Dendritic cell treated with granulocyte-macrophage colony-stimulating factor and Interleukin-4, amounts not matched to agents 40 ng/mL and 50 ng/mL, for 4 days (primary cell): ENCODE data around the gene CORO6.
"Not testable (repeated sequence)": the region's sequence is repeated elsewhere in the genome, so short reads cannot be mapped to it uniquely, and the experiment has no call there.

Source experiments
- H3K27ac Mint-ChIP-seq: one replicate; pipeline ENCODE4 v1.8.0; 2022; ENCODE audit warnings: mild to moderate bottlenecking, mixed read lengths
- H3K27me3 Mint-ChIP-seq: one replicate; pipeline ENCODE4 v1.8.0; 2022; ENCODE audit warnings: mild to moderate bottlenecking, mixed read lengths
- H3K36me3 Mint-ChIP-seq: one replicate; pipeline ENCODE4 v1.8.0; 2022; ENCODE audit warnings: low read depth, mixed read lengths
- H3K4me1 Mint-ChIP-seq: one replicate; pipeline ENCODE4 v1.8.0; 2022; ENCODE audit warnings: low read depth, mixed read lengths
- H3K4me3 Mint-ChIP-seq: one replicate; pipeline ENCODE4 v1.8.0; 2022; ENCODE audit warnings: mild to moderate bottlenecking, moderate library complexity, mixed read lengths
- H3K9me3 Mint-ChIP-seq: one replicate; pipeline ENCODE4 v1.8.0; 2022; ENCODE audit warnings: mixed read lengths
- intact Hi-C: fragments of 100-400 bp; cut with micrococcal nuclease; formaldehyde crosslinking; loops from one replicate; pipeline ENCODE4 v1.15.0; 2022

CORO6 gene

GRCh38 chr17:29622337-29623282, at the start of gene CORO6:
Gene CORO6 (minus strand): TSS chr17:29622912. CDS start chr17:29621421, 1,491 bp downstream.
- Mint-ChIP-seq H3K27me3 (peaks cover 64% of the 10 kb centered on the region), H3K9me3 (no peaks in the 10 kb centered on the region), H3K36me3 (peaks cover 22% of the 10 kb centered on the region), H3K4me1 (peaks cover 39% of the 10 kb centered on the region), H3K27ac (no peak within 1 kb of the TSS), H3K4me3 (peak within 1 kb of the TSS; percentile 72)
- intact Hi-C loops: no loop called here

GRCh38 chr17:29671661-29672060, 48.9 kb upstream of the CORO6 start:
- Mint-ChIP-seq H3K9me3 (no peaks in the 10 kb centered on the region), H3K27ac (no peak overlapping the region), H3K36me3 (peaks cover 92% of the 10 kb centered on the region), H3K4me1 (peaks cover 4% of the 10 kb centered on the region), H3K27me3 (no peaks in the 10 kb centered on the region), H3K4me3 (no peak overlapping the region)
- intact Hi-C loops: no loop called here

GRCh38 chr17:29669266-29669665, 46.6 kb upstream of the CORO6 start:
- Mint-ChIP-seq H3K4me3 (no peak overlapping the region), H3K9me3 (no peaks in the 10 kb centered on the region), H3K27me3 (no peaks in the 10 kb centered on the region), H3K27ac (no peak overlapping the region), H3K36me3 (peaks cover 78% of the 10 kb centered on the region), H3K4me1 (peaks cover 14% of the 10 kb centered on the region)
- intact Hi-C loops: no loop called here

- peaks cover 19% of the 10 kb centered on the region for H3K4me1 Mint-ChIP-seq
- no peak overlapping the region for H3K27ac Mint-ChIP-seq
- peaks cover 71% of the 10 kb centered on the region for H3K36me3 Mint-ChIP-seq
- intact Hi-C loops: no loop called here
- no peak overlapping the region for H3K4me3 Mint-ChIP-seq
- no peaks in the 10 kb centered on the region for H3K9me3 Mint-ChIP-seq
- no peaks in the 10 kb centered on the region for H3K27me3 Mint-ChIP-seq
Measured at GRCh38 chr17:29667969-29668368, 45.3 kb upstream of the CORO6 start.

GRCh38 chr17:29665481-29665810, 42.7 kb upstream of the CORO6 start:
- intact Hi-C loops: no loop called here
- no peak overlapping the region for H3K4me3 Mint-ChIP-seq
- no peaks in the 10 kb centered on the region for H3K9me3 Mint-ChIP-seq
- peak overlapping the region; percentile 78 for H3K27ac Mint-ChIP-seq
- no peaks in the 10 kb centered on the region for H3K27me3 Mint-ChIP-seq
- peaks cover 66% of the 10 kb centered on the region for H3K36me3 Mint-ChIP-seq
- H3K4me1 Mint-ChIP-seq: peaks cover 28% of the 10 kb centered on the region

GRCh38 chr17:29664743-29665480, 42.2 kb upstream of the CORO6 start:
- intact Hi-C loops: no loop called here
- Mint-ChIP-seq H3K27me3 (no peaks in the 10 kb centered on the region), H3K4me3 (no peak overlapping the region), H3K9me3 (no peaks in the 10 kb centered on the region), H3K36me3 (peaks cover 66% of the 10 kb centered on the region), H3K27ac (peak overlapping the region; percentile 78), H3K4me1 (peaks cover 28% of the 10 kb centered on the region)

- Mint-ChIP-seq H3K4me3 (no peak overlapping the region), H3K4me1 (peaks cover 28% of the 10 kb centered on the region), H3K27ac (no peak overlapping the region), H3K9me3 (no peaks in the 10 kb centered on the region), H3K27me3 (no peaks in the 10 kb centered on the region), H3K36me3 (peaks cover 64% of the 10 kb centered on the region)
- intact Hi-C loops: no loop called here
Measured at GRCh38 chr17:29663155-29663554, 40.4 kb upstream of the CORO6 start.

GRCh38 chr17:29661213-29661612, 38.5 kb upstream of the CORO6 start:
- Mint-ChIP-seq H3K36me3 (peaks cover 64% of the 10 kb centered on the region), H3K27me3 (no peaks in the 10 kb centered on the region), H3K9me3 (no peaks in the 10 kb centered on the region), H3K4me3 (no peak overlapping the region), H3K27ac (no peak overlapping the region), H3K4me1 (peaks cover 24% of the 10 kb centered on the region)
- intact Hi-C loops: no loop called here

- Mint-ChIP-seq H3K36me3 (peaks cover 76% of the 10 kb centered on the region), H3K4me1 (peaks cover 14% of the 10 kb centered on the region), H3K27me3 (no peaks in the 10 kb centered on the region), H3K27ac (no peak overlapping the region), H3K9me3 (no peaks in the 10 kb centered on the region), H3K4me3 (no peak overlapping the region)
- intact Hi-C loops: no loop called here
Measured at GRCh38 chr17:29659155-29659554, 36.4 kb upstream of the CORO6 start.

GRCh38 chr17:29655323-29655722, 32.6 kb upstream of the CORO6 start:
- Mint-ChIP-seq H3K27me3 (no peaks in the 10 kb centered on the region), H3K36me3 (peaks cover 64% of the 10 kb centered on the region), H3K4me3 (no peak overlapping the region), H3K4me1 (peaks cover 3% of the 10 kb centered on the region), H3K9me3 (no peaks in the 10 kb centered on the region), H3K27ac (no peak overlapping the region)
- intact Hi-C loops: no loop called here

GRCh38 chr17:29653995-29654714, 31.4 kb upstream of the CORO6 start:
- Mint-ChIP-seq H3K9me3 (no peaks in the 10 kb centered on the region), H3K4me1 (peaks cover 10% of the 10 kb centered on the region), H3K27ac (no peak overlapping the region), H3K36me3 (peaks cover 68% of the 10 kb centered on the region), H3K27me3 (no peaks in the 10 kb centered on the region), H3K4me3 (no peak overlapping the region)
- intact Hi-C loops: no loop called here

- Mint-ChIP-seq H3K27me3 (no peaks in the 10 kb centered on the region), H3K9me3 (no peaks in the 10 kb centered on the region), H3K27ac (no peak overlapping the region), H3K36me3 (peaks cover 67% of the 10 kb centered on the region), H3K4me1 (peaks cover 10% of the 10 kb centered on the region), H3K4me3 (no peak overlapping the region)
- intact Hi-C loops: no loop called here
Measured at GRCh38 chr17:29652976-29653375, 30.3 kb upstream of the CORO6 start.

- H3K27ac Mint-ChIP-seq, intact Hi-C loops, H3K9me3 Mint-ChIP-seq, H3K4me3 Mint-ChIP-seq, H3K27me3 Mint-ChIP-seq: not testable (repeated sequence)
- Mint-ChIP-seq H3K36me3 (peaks cover 65% of the 10 kb centered on the region), H3K4me1 (peaks cover 10% of the 10 kb centered on the region)
Measured at GRCh38 chr17:29651913-29652312, 29.2 kb upstream of the CORO6 start.

GRCh38 chr17:29650396-29650795, 27.7 kb upstream of the CORO6 start:
- Mint-ChIP-seq H3K9me3 (no peaks in the 10 kb centered on the region), H3K4me3 (no peak overlapping the region), H3K27me3 (no peaks in the 10 kb centered on the region), H3K27ac (no peak overlapping the region), H3K4me1 (peaks cover 20% of the 10 kb centered on the region), H3K36me3 (peaks cover 65% of the 10 kb centered on the region)
- intact Hi-C loops: no loop called here
